Lower lobe of right lung (tissue), 2 donors: Measurements from ENCODE around the gene SPATA2. TPM values are rescaled to one million over a fixed set of nuclear protein-coding genes. Genes with fewer than 3 reads are reported as not detected.

Experiments
- ATAC-seq, 2 donors: fragments of 200-7000 bp; cut with Tn5 transposase; one replicate each; pipeline ENCODE4 v1.9.1; 2020 to 2022; ENCODE audit warnings: mild to moderate bottlenecking in 2 of 2, moderate library complexity in 2 of 2
- DNase-seq: peaks from one replicate; pipeline ENCODE4 v3.0.0-alpha.2; 2020
- H3K27ac ChIP-seq: fragments of 200-600 bp; one replicate; pipeline ENCODE4 v1.8.0; 2022
- H3K27me3 ChIP-seq: fragments of 200-600 bp; one replicate; pipeline ENCODE4 v1.8.0; 2022; ENCODE audit warnings: low read depth
- H3K36me3 ChIP-seq: fragments of 200-600 bp; one replicate; pipeline ENCODE4 v1.8.0; 2022; ENCODE audit warnings: mild to moderate bottlenecking
- H3K4me1 ChIP-seq: fragments of 200-600 bp; one replicate; pipeline ENCODE4 v1.8.0; 2022
- H3K4me3 ChIP-seq: fragments of 200-600 bp; one replicate; pipeline ENCODE4 v1.8.0; 2022; ENCODE audit warnings: mild to moderate bottlenecking
- H3K9me3 ChIP-seq: fragments of 200-600 bp; one replicate; pipeline ENCODE4 v1.8.0; 2022
- CTCF ChIP-seq: fragments of 200-600 bp; IDR thresholded peaks from one replicate; pipeline ENCODE4 v1.8.0; 2022; ENCODE audit warnings: antibody characterized with exemption, mild to moderate bottlenecking
- intact Hi-C: fragments of 100-400 bp; cut with DNase I; formaldehyde crosslinking; loops from one replicate; pipeline ENCODE4 v1.11.0; 2022
- total RNA-seq: library from RNA; stranded (reverse); fragmentation: NEBNext Ultra II Directional; extraction: Animal tissue kit (Norgen Biotek cat#: 25700); gene quantifications from one replicate; pipeline ENCODE4 v1.2.1, GENCODE V29; 2021
- donor health status: DM: no; HTN: yes; CAD: no; lungs with severe emphysema.

Gene SPATA2
- total RNA-seq, 1 donor from 2014 or later, result 7.2 TPM

DNA sequence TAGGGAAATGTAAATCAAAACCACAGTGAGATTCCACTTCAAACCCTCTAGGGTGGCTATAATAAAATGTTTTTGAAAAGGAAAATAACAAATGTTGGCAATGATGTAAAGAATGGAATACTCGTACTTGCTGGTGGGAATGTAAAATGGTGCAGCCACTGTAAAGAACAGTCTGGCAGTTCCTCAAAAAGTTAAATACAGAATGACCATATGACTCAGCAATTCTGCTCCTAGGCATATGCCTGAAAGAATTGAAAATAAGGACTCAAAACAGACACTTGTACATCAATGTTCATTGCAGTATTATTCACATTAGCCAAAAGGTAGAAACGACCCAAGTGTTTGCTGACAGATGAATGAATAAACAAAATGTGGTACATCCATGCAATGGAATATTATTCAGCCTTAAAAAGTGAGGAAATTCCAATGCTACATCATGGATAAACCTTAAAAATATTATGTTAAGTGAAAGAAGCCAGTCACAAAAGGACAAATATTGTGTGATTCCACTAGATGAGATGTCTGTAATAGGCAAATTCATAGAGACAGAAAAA lies 10.6 kb upstream of the SPATA2 start:
- DNase-seq (no peak), ATAC-seq (no peak)
- Histone ChIP-seq H3K4me3 (no peak overlapping the region), H3K36me3 (no peaks in the 10 kb centered on the region), H3K4me1 (peaks cover 6% of the 10 kb centered on the region), H3K27me3 (no peaks in the 10 kb centered on the region), H3K9me3 (no peaks in the 10 kb centered on the region), H3K27ac (no peak overlapping the region)
- intact Hi-C loops, result no loop called here
- no peak for TF ChIP-seq CTCF

DNA sequence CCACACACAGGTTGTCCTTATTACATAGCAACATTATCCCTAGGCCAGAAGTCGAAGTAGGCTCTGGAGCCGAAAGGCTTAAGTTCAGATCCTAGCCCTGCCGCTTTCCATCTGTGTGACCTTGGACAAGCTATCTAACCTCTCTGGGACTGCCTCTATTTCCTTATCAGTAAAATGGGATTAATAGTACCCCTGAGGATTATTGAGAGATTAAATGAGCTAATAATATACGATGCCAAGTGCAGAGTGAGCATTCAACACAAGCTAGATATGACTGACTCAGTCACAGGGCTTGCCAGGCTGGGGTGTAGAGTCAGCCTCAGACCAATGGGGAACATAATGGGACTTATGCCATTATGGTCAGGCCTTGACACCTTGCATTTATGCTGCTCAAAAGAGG lies 8.9 kb upstream of the SPATA2 start:
- no peak for DNase-seq
- H3K4me1 ChIP-seq, result peaks cover 6% of the 10 kb centered on the region
- no peaks in the 10 kb centered on the region for H3K27me3 ChIP-seq
- no peaks in the 10 kb centered on the region for H3K36me3 ChIP-seq
- no peak for ATAC-seq
- H3K9me3 ChIP-seq, result no peaks in the 10 kb centered on the region
- no peak overlapping the region for H3K27ac ChIP-seq
- no peak overlapping the region for H3K4me3 ChIP-seq
- intact Hi-C loops, result no loop called here
- TF ChIP-seq CTCF, result no peak

GRCh38 chr20:49919461-49919860 lies 4.1 kb upstream of the SPATA2 start:
- intact Hi-C loops, result no loop called here
- no peak for TF ChIP-seq CTCF
- no peak for ATAC-seq

DNA sequence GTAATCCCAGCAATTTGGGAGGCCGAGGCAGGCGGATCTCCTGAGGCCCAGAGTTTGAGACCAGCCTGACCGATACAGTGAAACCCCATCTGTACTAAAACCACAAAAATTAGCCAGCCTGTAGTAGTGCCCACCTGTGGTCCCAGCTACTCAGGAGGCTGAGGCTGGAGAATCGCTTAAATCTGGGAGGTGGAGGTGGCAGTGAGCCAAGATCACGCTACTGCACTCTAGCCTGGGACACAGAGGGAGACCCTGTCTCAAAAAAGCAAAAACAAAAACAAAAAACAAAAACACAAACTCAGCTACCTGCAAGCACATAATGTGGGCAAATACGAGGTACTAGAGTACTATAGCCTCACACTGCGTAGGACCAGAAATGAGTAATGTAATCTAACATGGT lies 3.7 kb upstream of the SPATA2 start:
- no peak for DNase-seq
- Histone ChIP-seq H3K4me3 (no peak overlapping the region), H3K27ac (no peak overlapping the region), H3K4me1 (peaks cover 10% of the 10 kb centered on the region), H3K9me3 (no peaks in the 10 kb centered on the region), H3K27me3 (no peaks in the 10 kb centered on the region), H3K36me3 (no peaks in the 10 kb centered on the region)
- intact Hi-C loops, result no loop called here
- no peak for TF ChIP-seq CTCF
- no peak for ATAC-seq

More at GRCh38 chr20:49919461-49919860, 4.1 kb upstream of the SPATA2 start:
- no peak for DNase-seq
- Histone ChIP-seq H3K9me3 (no peaks in the 10 kb centered on the region), H3K4me1 (peaks cover 5% of the 10 kb centered on the region), H3K4me3 (no peak overlapping the region), H3K27me3 (no peaks in the 10 kb centered on the region), H3K36me3 (no peaks in the 10 kb centered on the region), H3K27ac (no peak overlapping the region)

GRCh38 chr20:49918446-49918845 lies 3.1 kb upstream of the SPATA2 start:
- no peaks in the 10 kb centered on the region for H3K36me3 ChIP-seq
- no peak overlapping the region for H3K4me3 ChIP-seq
- ATAC-seq (no peak), DNase-seq (no peak)
- H3K27me3 ChIP-seq, result no peaks in the 10 kb centered on the region
- TF ChIP-seq CTCF, result no peak
- no peaks in the 10 kb centered on the region for H3K9me3 ChIP-seq
- H3K27ac ChIP-seq, result no peak overlapping the region
- intact Hi-C loops, result no loop called here
- peaks cover 15% of the 10 kb centered on the region for H3K4me1 ChIP-seq
